Skeletal muscle tissue (tissue), 4 donors: ENCODE measurements around the gene PANK1. TPM values are rescaled to one million over a fixed set of nuclear protein-coding genes. Genes with fewer than 3 reads are reported as not detected.

ENCODE experiments used
- H3K27ac ChIP-seq: one replicate; pipeline ENCODE4 v1.7.0; 2013; ENCODE audit warnings: mild to moderate bottlenecking, low read depth, low read length, inconsistent platforms
- H3K27me3 ChIP-seq, 3 donors: one replicate each; pipeline ENCODE4 v1.7.0; 2013; ENCODE audit warnings: low read length in 3 of 3; ENCODE audit not compliant: control insufficient read depth in 3 of 3, insufficient read depth in 3 of 3
- H3K36me3 ChIP-seq, 3 donors: one replicate each; pipeline ENCODE4 v1.7.0; 2013; ENCODE audit warnings: low read length in 3 of 3; ENCODE audit not compliant: control insufficient read depth in 3 of 3, insufficient read depth in 3 of 3
- H3K4me1 ChIP-seq, 3 donors: one replicate each; pipeline ENCODE4 v1.7.0; 2013; ENCODE audit warnings: low read length in 3 of 3, mild to moderate bottlenecking in 3 of 3; ENCODE audit not compliant: control insufficient read depth in 3 of 3, insufficient read depth in 3 of 3
- H3K4me3 ChIP-seq, 3 donors: one replicate each; pipeline ENCODE4 v1.7.0; 2013; ENCODE audit warnings: low read length in 3 of 3
- H3K9ac ChIP-seq, 3 donors: one replicate each; pipeline ENCODE4 v1.7.0; 2013; ENCODE audit warnings: low read length in 3 of 3, mild to moderate bottlenecking in 3 of 3, moderate library complexity in 2 of 3, low read depth in 1 of 3
- H3K9me3 ChIP-seq, 3 donors: one replicate each; pipeline ENCODE4 v1.7.0; 2013; ENCODE audit warnings: low read length in 3 of 3; ENCODE audit not compliant: control insufficient read depth in 3 of 3
- total RNA-seq: library from RNA; depleted of rRNA; stranded (reverse); fragments of >200 nt; gene quantifications from one replicate; pipeline ENCODE4 v1.2.3, GENCODE V29; 2014
- donor health status: Osteomylitis.

PANK1 gene
- total RNA-seq, 1 donor from 2014 or later = 17.7 TPM

DNA sequence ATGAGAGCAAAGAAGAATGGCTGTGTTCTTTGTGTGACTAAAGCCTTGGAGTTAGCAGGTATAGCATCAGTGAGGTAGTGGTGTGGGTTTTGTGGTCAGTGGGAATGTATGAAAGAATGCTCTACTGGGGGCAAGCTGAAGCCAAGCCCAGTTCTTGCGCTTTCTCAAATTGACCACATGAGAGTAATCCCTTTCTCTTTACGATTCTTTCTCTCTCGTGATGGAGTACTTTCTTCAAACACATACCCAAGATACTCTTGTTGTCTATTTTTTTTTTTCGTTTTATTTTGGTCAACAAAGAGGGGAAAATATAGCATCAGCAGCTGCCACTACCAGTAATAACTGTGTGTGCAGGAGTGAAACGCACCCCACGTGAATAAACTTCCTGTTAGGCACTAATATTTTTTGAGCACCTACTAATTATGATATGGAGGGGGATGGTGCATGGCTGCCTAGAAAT, 8.4 kb upstream of the PANK1 start:
- no peaks in the 10 kb centered on the region for H3K36me3 ChIP-seq
- no peaks in the 10 kb centered on the region for H3K27me3 ChIP-seq
- H3K9ac ChIP-seq = no peak overlapping the region
- no peaks in the 10 kb centered on the region for H3K9me3 ChIP-seq
- no peak overlapping the region for H3K27ac ChIP-seq
- H3K4me3 ChIP-seq = no peak overlapping the region
- no peaks in the 10 kb centered on the region for H3K4me1 ChIP-seq

DNA sequence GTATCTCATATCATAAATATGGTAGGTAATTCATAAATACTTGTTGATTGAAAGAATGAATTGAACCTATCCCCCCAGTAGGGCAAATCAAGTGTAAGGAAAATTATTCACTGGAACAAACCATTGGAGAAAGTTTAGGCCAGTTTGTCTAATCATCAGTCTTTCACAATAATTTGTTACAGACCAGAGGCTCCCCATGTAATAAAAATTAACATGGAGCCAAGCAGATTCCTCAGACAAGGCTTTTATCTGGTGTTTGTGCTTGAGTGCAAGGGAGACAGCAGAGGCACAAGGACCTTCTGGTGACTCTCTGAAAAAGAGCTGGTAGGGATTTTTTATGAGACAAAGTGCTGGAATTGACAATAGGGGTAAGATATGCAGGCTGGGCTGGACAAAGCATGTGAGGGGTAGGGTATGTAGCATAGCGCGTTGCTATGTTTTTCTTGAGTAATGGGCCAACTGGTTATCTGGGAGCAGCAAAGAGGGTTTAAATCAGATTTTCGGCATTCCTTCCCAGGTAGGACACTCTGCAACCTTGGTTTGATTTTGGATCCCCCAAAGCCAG, 7.8 kb upstream of the PANK1 start:
- Histone ChIP-seq H3K4me1 (peaks cover 2 to 5% (median 3%) of the 10 kb centered on the region in 3 donors), H3K9ac (no peak overlapping the region), H3K27me3 (no peaks in the 10 kb centered on the region), H3K4me3 (no peak overlapping the region), H3K9me3 (no peaks in the 10 kb centered on the region), H3K36me3 (no peaks in the 10 kb centered on the region), H3K27ac (no peak overlapping the region)

DNA sequence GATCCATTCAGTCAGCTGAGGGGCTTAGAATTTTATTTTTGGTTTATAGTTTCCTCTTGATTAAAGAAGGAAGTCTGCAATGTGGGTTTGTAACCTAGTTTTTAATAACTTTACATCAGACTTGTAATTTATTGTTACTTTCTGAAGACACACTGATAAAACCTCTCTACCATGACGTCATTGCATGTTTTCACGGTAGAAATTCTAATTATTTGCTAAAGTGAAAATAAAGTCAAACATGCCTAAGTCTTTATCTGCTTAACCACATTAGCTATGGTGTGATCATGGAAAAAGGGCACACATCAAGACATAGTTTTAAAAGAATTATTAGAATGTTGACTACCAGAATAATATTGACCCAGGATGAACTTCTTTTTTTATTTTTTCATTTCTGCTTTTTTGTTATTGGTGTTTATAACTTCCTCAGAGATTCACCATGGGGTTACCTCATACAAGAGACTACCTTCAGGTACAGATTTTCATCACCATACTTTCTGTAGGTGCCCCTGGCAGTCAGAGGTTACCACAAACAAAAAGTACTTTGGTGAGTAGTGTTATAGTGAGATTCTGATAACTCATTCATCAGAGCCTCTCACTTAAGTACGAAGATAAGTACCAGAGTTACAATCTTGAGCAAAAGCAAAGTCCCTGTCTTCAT, 7.0 kb upstream of the PANK1 start:
- Histone ChIP-seq H3K4me3 (no peak overlapping the region), H3K27ac (no peak overlapping the region), H3K4me1 (peaks cover 6 to 12% (median 7%) of the 10 kb centered on the region in 3 donors), H3K36me3 (no peaks in the 10 kb centered on the region), H3K27me3 (no peaks in the 10 kb centered on the region), H3K9me3 (no peaks in the 10 kb centered on the region), H3K9ac (no peak overlapping the region)

DNA sequence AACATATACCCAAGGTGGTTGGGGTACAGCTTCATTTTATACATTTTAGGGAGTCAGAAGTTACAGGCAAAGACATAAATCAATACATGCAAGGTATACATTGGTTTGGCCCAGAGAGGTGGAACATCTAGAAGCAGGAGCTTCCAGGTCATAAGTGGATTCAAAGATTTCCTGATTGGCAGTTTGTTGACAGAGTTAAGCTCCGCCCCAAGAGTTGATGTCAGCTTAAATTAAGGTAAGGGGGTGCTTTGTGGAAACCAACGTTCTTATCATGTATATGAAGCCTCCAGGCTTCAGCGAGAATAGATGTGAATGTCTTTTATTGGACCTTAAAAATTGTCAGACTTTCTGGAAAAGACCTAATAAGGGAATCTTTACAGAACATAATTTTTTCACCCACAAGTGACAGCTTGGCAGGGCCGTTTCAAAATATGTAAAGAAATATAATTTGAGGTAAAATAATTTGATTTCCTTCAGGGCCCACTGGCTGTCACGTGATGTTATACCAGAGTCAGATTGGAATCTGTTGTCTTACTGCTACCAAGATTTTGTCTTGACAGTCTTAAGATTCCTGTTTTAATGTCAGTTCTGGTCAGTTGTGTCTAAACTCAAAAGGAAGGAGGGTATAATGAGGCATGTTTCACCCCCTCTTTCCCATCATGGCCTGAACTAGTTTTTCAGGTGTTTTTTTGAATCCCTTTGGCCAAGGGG, 6.3 kb upstream of the PANK1 start:
- no peaks in the 10 kb centered on the region for H3K9me3 ChIP-seq
- no peaks in the 10 kb centered on the region for H3K27me3 ChIP-seq
- H3K36me3 ChIP-seq = no peaks in the 10 kb centered on the region
- no peak overlapping the region for H3K9ac ChIP-seq
- H3K4me3 ChIP-seq = no peak overlapping the region
- no peak overlapping the region for H3K27ac ChIP-seq
- peaks cover 6 to 17% (median 10%) of the 10 kb centered on the region in 3 donors for H3K4me1 ChIP-seq

DNA sequence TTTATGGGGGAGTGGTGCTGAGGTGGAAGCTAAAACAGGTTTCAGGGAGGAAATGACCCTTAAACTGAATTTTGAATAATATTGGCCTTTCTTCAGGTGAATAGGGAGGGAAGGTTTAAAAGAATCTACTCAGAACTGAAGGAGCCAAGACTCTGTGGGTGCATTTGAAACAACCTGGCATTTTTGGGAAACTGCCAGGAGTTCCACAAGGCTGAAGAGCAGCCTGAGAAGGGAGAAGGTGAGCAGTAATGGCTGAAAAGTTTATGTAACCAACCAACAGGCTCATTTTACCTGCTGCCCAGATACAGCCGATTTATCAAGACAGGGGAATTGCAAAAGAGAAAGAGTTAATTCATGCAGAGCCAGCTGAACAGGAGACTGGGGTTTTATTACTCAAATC, 4.0 kb upstream of the PANK1 start:
- Histone ChIP-seq H3K27ac (no peak overlapping the region), H3K9me3 (no peaks in the 10 kb centered on the region), H3K27me3 (no peaks in the 10 kb centered on the region), H3K9ac (no peak overlapping the region), H3K4me1 (peaks cover 17 to 26% (median 20%) of the 10 kb centered on the region in 3 donors), H3K36me3 (no peaks in the 10 kb centered on the region), H3K4me3 (no peak overlapping the region)

DNA sequence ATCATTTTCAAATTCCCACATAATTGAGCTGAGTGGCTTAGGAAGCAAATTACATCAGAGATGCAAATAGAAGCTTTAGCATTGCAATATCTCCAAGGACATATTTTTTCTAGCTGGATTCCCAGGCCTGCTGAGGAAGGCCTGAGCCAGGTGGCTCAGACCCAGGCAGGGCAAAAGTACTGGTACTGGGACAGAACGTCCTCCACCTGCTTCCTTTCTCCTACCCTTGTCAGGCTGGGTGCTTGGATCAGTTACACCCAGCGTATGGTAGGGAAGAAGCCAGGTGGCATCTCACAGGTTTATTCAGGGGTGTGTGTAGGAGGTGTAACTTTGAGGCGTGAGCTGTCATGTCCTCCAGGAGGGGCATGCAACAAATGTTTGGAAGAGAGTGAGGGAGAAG, 3.0 kb upstream of the PANK1 start:
- Histone ChIP-seq H3K9me3 (no peaks in the 10 kb centered on the region), H3K27ac (peak overlapping the region; percentile 18), H3K9ac (no peak overlapping the region), H3K27me3 (no peaks in the 10 kb centered on the region), H3K36me3 (no peaks in the 10 kb centered on the region), H3K4me3 (no peak overlapping the region), H3K4me1 (peaks cover 20 to 27% (median 26%) of the 10 kb centered on the region in 3 donors)

DNA sequence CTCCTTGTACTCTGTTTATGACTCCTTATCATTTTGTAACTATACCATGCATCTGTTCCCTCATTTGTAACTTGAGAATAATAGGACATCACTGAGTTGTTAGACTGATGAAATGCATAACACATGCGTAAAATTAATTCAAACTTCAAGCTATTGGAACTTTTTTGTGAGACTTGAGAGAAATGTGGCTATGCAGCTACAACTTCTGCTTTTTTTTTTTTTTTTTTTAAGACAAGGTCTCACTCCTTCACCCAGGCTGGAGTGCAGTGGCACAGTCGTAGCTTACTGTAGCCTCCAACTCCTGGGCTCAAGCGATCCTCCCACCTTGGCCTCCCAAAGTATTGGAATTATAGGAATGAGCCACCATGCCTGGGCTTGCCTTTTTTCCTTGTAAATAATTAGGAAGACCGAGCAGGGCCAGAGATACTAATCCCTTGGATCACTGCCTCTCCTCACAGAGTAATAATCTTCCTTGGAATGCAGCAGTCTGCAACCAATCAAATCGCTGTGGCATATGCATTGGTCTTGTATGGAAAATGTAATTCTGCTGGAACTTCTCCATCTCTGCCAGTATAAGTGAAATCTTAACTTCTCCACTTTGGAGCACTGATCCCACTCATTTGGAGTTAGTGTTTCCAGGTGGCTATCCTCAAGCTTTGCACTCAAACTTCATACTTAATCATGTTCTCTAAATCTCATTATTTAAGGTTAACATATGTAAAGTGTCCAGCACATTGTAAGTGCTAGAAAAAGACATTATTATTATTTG, 2.0 kb upstream of the PANK1 start:
- peak overlapping the region; percentile 88 for H3K27ac ChIP-seq
- H3K36me3 ChIP-seq = no peaks in the 10 kb centered on the region
- H3K4me3 ChIP-seq = no peak overlapping the region
- H3K9me3 ChIP-seq = no peaks in the 10 kb centered on the region
- no peak overlapping the region for H3K9ac ChIP-seq
- no peaks in the 10 kb centered on the region for H3K27me3 ChIP-seq
- peaks cover 20 to 28% (median 26%) of the 10 kb centered on the region in 3 donors for H3K4me1 ChIP-seq

DNA sequence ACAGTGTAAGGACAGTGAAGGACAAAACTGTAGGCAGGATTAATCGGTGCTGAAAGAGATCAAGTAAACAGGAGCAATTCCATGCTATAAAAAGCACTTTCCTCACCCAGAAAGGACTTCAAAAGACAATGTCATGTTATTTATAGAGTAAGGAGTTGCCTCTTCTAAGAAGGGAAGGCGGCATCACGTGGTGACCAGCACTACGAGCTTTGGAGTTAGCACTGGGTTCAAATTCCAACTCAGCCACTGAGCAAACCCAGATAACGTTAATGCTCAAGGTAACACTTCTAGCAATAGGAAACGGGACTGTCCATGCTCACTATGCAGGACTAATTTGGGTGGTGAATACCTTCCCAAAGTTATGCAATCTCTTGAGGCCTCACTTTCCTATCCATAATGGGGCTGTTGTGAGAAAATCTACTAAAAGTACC, 715 bp upstream of the PANK1 start:
- H3K27ac ChIP-seq = peak overlapping the region; percentile 88
- H3K9ac ChIP-seq = peak overlapping the region; percentile 45 to 94 (median 79)

DNA sequence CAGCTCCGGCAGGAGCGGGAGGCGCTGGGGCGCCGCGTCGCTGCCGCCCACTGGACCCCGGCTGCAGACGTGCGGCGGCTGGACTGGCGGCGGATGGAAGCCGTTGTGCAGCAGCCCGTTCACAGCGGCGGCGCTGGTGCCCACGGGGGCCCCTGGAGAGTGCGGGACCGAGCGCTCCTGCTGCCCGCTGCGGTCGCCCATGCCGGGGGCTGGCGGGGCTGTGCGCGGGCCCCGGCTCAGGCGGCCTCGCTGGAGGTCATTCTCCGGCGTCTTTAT, 413 bp downstream of the PANK1 start:
- peak overlapping the region; percentile 82 to 91 (median 88) for H3K4me3 ChIP-seq
- H3K27me3 ChIP-seq = no peaks in the 10 kb centered on the region
- H3K9ac ChIP-seq = peak overlapping the region; percentile 79 to 94 (median 89)
- peak overlapping the region; percentile 88 for H3K27ac ChIP-seq
- no peaks in the 10 kb centered on the region for H3K9me3 ChIP-seq
- H3K36me3 ChIP-seq = no peaks in the 10 kb centered on the region
- peaks cover 28 to 41% (median 34%) of the 10 kb centered on the region in 3 donors for H3K4me1 ChIP-seq

More for the DNA sequence above, 715 bp upstream of the PANK1 start:
- Histone ChIP-seq H3K4me3 (peak overlapping the region; percentile 79 to 88 (median 82)), H3K9me3 (no peaks in the 10 kb centered on the region), H3K36me3 (no peaks in the 10 kb centered on the region), H3K4me1 (peaks cover 24 to 31% (median 29%) of the 10 kb centered on the region in 3 donors), H3K27me3 (no peaks in the 10 kb centered on the region)
